K562 (cell line): ENCODE data around the gene RIMKLB. TPM values are rescaled to one million over a fixed set of nuclear protein-coding genes. Genes with fewer than 3 reads are reported as not detected.

Source experiments
- ATAC-seq: fragments of 200-7000 bp; cut with Tn5 transposase; 3 replicates; pipeline ENCODE4 v1.9.1; 2020; ENCODE audit warnings: moderate library complexity
- BruUV-seq: library from RNA; stranded (reverse); fragments of 400-500 nt; replicated peaks from 2 replicates; lab custom pipeline; 2021; lab: Mats Ljungman, UMichigan
- CTCF ChIA-PET: fragments of 300-600 bp; formaldehyde crosslinking; extraction: SDS; loops from one replicate; lab custom pipeline; 2021; ENCODE audit warnings: low intra/inter-chr PET ratio; lab: Yijun Ruan, JAX
- POLR2A ChIA-PET: fragments of 300-600, 350-650 bp; sonication (Branson Sonifier 250); formaldehyde crosslinking; extraction: SDS; loops from one replicate; lab custom pipeline; 2021; ENCODE audit warnings: antibody characterized with exemption, inconsistent platforms; lab: Yijun Ruan, JAX
- DNase-seq, 4 experiments: peaks; one replicate each; pipeline versions ENCODE4 v3.0.0 to v3.0.0-alpha.2; 2011 to 2018; ENCODE audit warnings: low spot score in 3 of 4, mixed read lengths in 3 of 4; ENCODE audit errors: extremely low read depth in 1 of 4
- FAIRE-seq: peaks from 2 replicates; lab custom pipeline; 2011; peaks lifted over from hg19 to GRCh38; lab: Jason Lieb, UNC
- H2AFZ ChIP-seq: 2 replicates; pipeline ENCODE4 v1.6.0; 2011; ENCODE audit warnings: low read depth, low read length, control low read depth, inconsistent platforms
- H3K27ac ChIP-seq: fragments of 200-600 bp; 3 replicates; pipeline ENCODE4 v1.8.0; 2011; ENCODE audit warnings: low read depth, mild to moderate bottlenecking, control low read depth, inconsistent platforms, low read length, moderate library complexity, mixed read lengths; ENCODE audit errors: extremely low read depth
- H3K27me3 ChIP-seq, 2 experiments: fragments of 300-600 bp in 1 of 2; 2 replicates in 1 of 2; 3 replicates in 1 of 2; pipeline versions ENCODE4 v1.6.0 to v1.8.0; 2011; ENCODE audit warnings: inconsistent platforms in 2 of 2, low read length in 2 of 2, mild to moderate bottlenecking in 1 of 2, mixed read lengths in 1 of 2, moderate library complexity in 1 of 2; ENCODE audit not compliant: control insufficient read depth in 2 of 2, insufficient read depth in 2 of 2
- H3K36me3 ChIP-seq: fragments of 300-600 bp; 3 replicates; pipeline ENCODE4 v1.8.0; 2011; ENCODE audit warnings: mild to moderate bottlenecking, low read length, inconsistent platforms; ENCODE audit not compliant: control insufficient read depth, insufficient read depth
- H3K4me1 ChIP-seq, 2 experiments: fragments of 200-600 bp in 1 of 2; replicated peaks in 1 of 2; 2 replicates in 1 of 2; 3 replicates in 1 of 2; pipeline versions ENCODE4 v1.5.1 to v1.8.0; 2011; ENCODE audit warnings: inconsistent platforms in 2 of 2, low read length in 2 of 2, mild to moderate bottlenecking in 1 of 2, mixed read lengths in 1 of 2, moderate library complexity in 1 of 2; ENCODE audit not compliant: control insufficient read depth in 2 of 2, insufficient read depth in 2 of 2
- H3K4me2 ChIP-seq: 2 replicates; pipeline ENCODE4 v1.6.1; 2011; ENCODE audit warnings: low read length, control low read depth, inconsistent platforms, mixed read lengths; ENCODE audit not compliant: insufficient read depth
- H3K4me3 ChIP-seq: fragments of 200-600 bp; sonication (generic), shearing (Covaris generic); 2 replicates; pipeline ENCODE4 v1.5.1; 2016; ENCODE audit warnings: control low read depth, inconsistent platforms
- H3K79me2 ChIP-seq: fragments of 200-600 bp; 3 replicates; pipeline ENCODE4 v1.8.0; 2011; ENCODE audit warnings: low read length, inconsistent platforms; ENCODE audit not compliant: control insufficient read depth, insufficient read depth
- H3K9ac ChIP-seq, 2 experiments: 2 replicates each; pipeline versions ENCODE4 v1.6.0 to v1.6.1; 2011; ENCODE audit warnings: low read depth in 2 of 2, low read length in 2 of 2, control low read depth in 1 of 2, inconsistent platforms in 1 of 2, mild to moderate bottlenecking in 1 of 2, mixed read lengths in 1 of 2; ENCODE audit not compliant: insufficient read depth in 1 of 2
- H3K9me1 ChIP-seq: one replicate; pipeline ENCODE4 v1.6.0; 2011; ENCODE audit warnings: inconsistent platforms, mild to moderate bottlenecking, low read length, moderate library complexity; ENCODE audit not compliant: control insufficient read depth, insufficient read depth
- H3K9me3 ChIP-seq: replicated peaks from 2 replicates; pipeline ENCODE4 v1.5.1; 2011; ENCODE audit warnings: low read depth, low read length, inconsistent platforms; ENCODE audit not compliant: control insufficient read depth, insufficient read depth
- H4K20me1 ChIP-seq: replicated peaks from 2 replicates; pipeline ENCODE4 v1.6.1; 2011; ENCODE audit warnings: low read length, inconsistent platforms, mixed read lengths; ENCODE audit not compliant: control insufficient read depth, insufficient read depth
- ETV5 ChIP-seq: sonication (generic); formaldehyde crosslinking; IDR thresholded peaks from 2 replicates; pipeline ENCODE4 v1.4.0; 2020; ENCODE audit warnings: low read depth, mild to moderate bottlenecking, missing genetic modification reagents
- FOXK1 ChIP-seq: sonication (generic); formaldehyde crosslinking; IDR thresholded peaks from 2 replicates; pipeline ENCODE4 v1.8.0; 2022; ENCODE audit warnings: missing genetic modification reagents, mild to moderate bottlenecking, borderline replicate concordance
- HDAC3 ChIP-seq: fragments of 450-650 bp; IDR thresholded peaks from 2 replicates; pipeline ENCODE4 v1.6.1; 2018; ENCODE audit warnings: borderline replicate concordance, mild to moderate bottlenecking, moderate library complexity; ENCODE audit not compliant: partially characterized antibody
- HDGF ChIP-seq: fragments of 450-650 bp; IDR thresholded peaks from 2 replicates; pipeline ENCODE4 v1.6.1; 2016
- HNRNPH1 ChIP-seq: fragments of 200-400 bp; formaldehyde crosslinking; optimal IDR thresholded peaks from 2 replicates; pipeline ENCODE3; 2017; ENCODE audit warnings: low read depth, mild to moderate bottlenecking, low read length, moderate library complexity
- MYC ChIP-seq, 2 experiments: fragments of 250-450 bp in 1 of 2; sonication (Bioruptor Pico) in 1 of 2; IDR thresholded peaks; 2 replicates each; pipeline versions ENCODE4 v1.5.1 to v1.6.1; 2012 to 2021; ENCODE audit warnings: low read depth in 2 of 2, borderline replicate concordance in 1 of 2, improper control_type of control experiment in 1 of 2, low read length in 1 of 2, mild to moderate bottlenecking in 1 of 2, moderate library complexity in 1 of 2
- RBM14 ChIP-seq: fragments of 200-400 bp; formaldehyde crosslinking; IDR thresholded peaks from 2 replicates; pipeline ENCODE4 v1.6.1; 2018; ENCODE audit warnings: low read depth, mild to moderate bottlenecking, low read length, moderate library complexity, borderline replicate concordance; ENCODE audit not compliant: insufficient read depth
- SAP30 ChIP-seq: fragments of 200-600 bp; sonication (generic); IDR thresholded peaks from 2 replicates; pipeline ENCODE4 v1.6.1; 2012; ENCODE audit warnings: borderline replicate concordance, low read depth, mild to moderate bottlenecking, moderate library complexity, low read length, control low read depth, inconsistent platforms; ENCODE audit not compliant: insufficient read depth, poor library complexity, severe bottlenecking
- ZNF311 ChIP-seq: fragments of 250-450 bp; sonication (Bioruptor Pico); IDR thresholded peaks from 2 replicates; pipeline ENCODE4 v1.4.0; 2020; ENCODE audit warnings: mild to moderate bottlenecking, moderate library complexity
- ZNF717 ChIP-seq: fragments of 250-450 bp; sonication (Bioruptor Pico); IDR thresholded peaks from 2 replicates; pipeline ENCODE4 v1.5.0; 2021
- WGBS: fragments of 100-300 bp; shearing (Covaris generic); methylation state at CpG from one replicate; pipeline ENCODE4 v1.1.6; 2016; ENCODE audit warnings: low coverage, mixed read lengths; ENCODE audit not compliant: insufficient coverage; ENCODE audit errors: missing lambda C conversion rate; 5-methylcytosine and 5-hydroxymethylcytosine counted together
- in situ Hi-C: fragments of 300-500 bp; cut with MboI; formaldehyde crosslinking; loops from 4 replicates; pipeline ENCODE4 v1.15.0; 2018; ENCODE audit warnings: inconsistent platforms, mixed read lengths
- intact Hi-C: fragments of 100-400 bp; cut with micrococcal nuclease; formaldehyde crosslinking; loops from 2 replicates; pipeline ENCODE4 v1.14.2; 2022
- polyA plus RNA-seq, 8 experiments: library from polyadenylated mRNA; depleted of rRNA in 4 of 8; stranded (reverse) in 5 of 8; unstranded in 3 of 8; fragments of >200 nt; fragmentation: Nextera tagmentation in 2 of 8; fragmentation: Illumina TruSeq in 1 of 8; extraction: Ambion mirVana in 2 of 8; extraction: Trizol in 1 of 8; gene quantifications; 2 replicates each; pipeline versions ENCODE4 v1.2.1 to v1.2.3, GENCODE V29; 2011 to 2014; ENCODE audit warnings: inconsistent platforms in 1 of 8, missing spikeins in 1 of 8
- total RNA-seq, 7 experiments: library from RNA; depleted of rRNA in 6 of 7; stranded (reverse); fragments of >200 nt in 6 of 7; fragmentation: Illumina TruSeq in 2 of 7; extraction: Trizol in 2 of 7; gene quantifications; 2 replicates each; pipeline versions ENCODE4 v1.2.1 to v1.2.3, GENCODE V29; 2011 to 2021; ENCODE audit warnings: low replicate concordance in 1 of 7
- TF ChIP-seq, protein P1 (sequence below), 2 experiments: fragments of 150-350 bp in 1 of 2; IDR thresholded peaks; 2 replicates each; pipeline ENCODE4 v1.6.1; 2012 to 2016; ENCODE audit warnings: low read depth in 2 of 2, low read length in 2 of 2, mild to moderate bottlenecking in 1 of 2, moderate library complexity in 1 of 2

RIMKLB gene
- total and polyA plus RNA-seq, 9 of the 15 experiments (the other 6 are each of a cell fraction or from before 2014, with no cell fraction given), result 6.5 to 22.8 (median 17.2) TPM

GRCh38 chr12:8665759-8666158 is 32.0 kb upstream of the RIMKLB start:
- POLR2A ChIA-PET, result interaction anchor here (1.1 kb wide), 1 partner anchor 527 kb away, joined by 3 read pairs; no protein-coding TSS in a partner anchor

More at GRCh38 chr12:8665759-8666158, 32.0 kb upstream of the RIMKLB start:
- Histone ChIP-seq H3K79me2 (no peaks in the 10 kb centered on the region), H3K4me3 (no peak overlapping the region), H3K9me3 (no peaks in the 10 kb centered on the region), H3K9me1 (no peaks in the 10 kb centered on the region), H3K27ac (no peak overlapping the region), H3K4me1 (no peaks in the 10 kb centered on the region), H3K36me3 (no peaks in the 10 kb centered on the region), H2AFZ (no peak overlapping the region), H4K20me1 (no peaks in the 10 kb centered on the region), H3K9ac (no peak overlapping the region), H3K27me3 (peaks cover 11 to 18% of the 10 kb centered on the region in 2 experiments), H3K4me2 (no peak overlapping the region)
- CTCF ChIA-PET, result no interaction called here
- TF ChIP-seq MYC (IDR thresholded peaks at IDR 0.05; ENCODE audit: low read depth, low read length) (no peak), MYC (CRISPR knock-in tag; IDR thresholded peaks at IDR 0.05; ENCODE audit: borderline replicate concordance, low read depth) (no peak), RBM14 (no peak), FOXK1 (no peak), HNRNPH1 (no peak), ZNF311 (CRISPR knock-in tag) (no peak), ETV5 (CRISPR knock-in tag) (no peak), SAP30 (no peak), HDAC3 (no peak), HDGF (no peak), ZNF717 (CRISPR knock-in tag) (no peak)
- TF ChIP-seq, protein P1, sequence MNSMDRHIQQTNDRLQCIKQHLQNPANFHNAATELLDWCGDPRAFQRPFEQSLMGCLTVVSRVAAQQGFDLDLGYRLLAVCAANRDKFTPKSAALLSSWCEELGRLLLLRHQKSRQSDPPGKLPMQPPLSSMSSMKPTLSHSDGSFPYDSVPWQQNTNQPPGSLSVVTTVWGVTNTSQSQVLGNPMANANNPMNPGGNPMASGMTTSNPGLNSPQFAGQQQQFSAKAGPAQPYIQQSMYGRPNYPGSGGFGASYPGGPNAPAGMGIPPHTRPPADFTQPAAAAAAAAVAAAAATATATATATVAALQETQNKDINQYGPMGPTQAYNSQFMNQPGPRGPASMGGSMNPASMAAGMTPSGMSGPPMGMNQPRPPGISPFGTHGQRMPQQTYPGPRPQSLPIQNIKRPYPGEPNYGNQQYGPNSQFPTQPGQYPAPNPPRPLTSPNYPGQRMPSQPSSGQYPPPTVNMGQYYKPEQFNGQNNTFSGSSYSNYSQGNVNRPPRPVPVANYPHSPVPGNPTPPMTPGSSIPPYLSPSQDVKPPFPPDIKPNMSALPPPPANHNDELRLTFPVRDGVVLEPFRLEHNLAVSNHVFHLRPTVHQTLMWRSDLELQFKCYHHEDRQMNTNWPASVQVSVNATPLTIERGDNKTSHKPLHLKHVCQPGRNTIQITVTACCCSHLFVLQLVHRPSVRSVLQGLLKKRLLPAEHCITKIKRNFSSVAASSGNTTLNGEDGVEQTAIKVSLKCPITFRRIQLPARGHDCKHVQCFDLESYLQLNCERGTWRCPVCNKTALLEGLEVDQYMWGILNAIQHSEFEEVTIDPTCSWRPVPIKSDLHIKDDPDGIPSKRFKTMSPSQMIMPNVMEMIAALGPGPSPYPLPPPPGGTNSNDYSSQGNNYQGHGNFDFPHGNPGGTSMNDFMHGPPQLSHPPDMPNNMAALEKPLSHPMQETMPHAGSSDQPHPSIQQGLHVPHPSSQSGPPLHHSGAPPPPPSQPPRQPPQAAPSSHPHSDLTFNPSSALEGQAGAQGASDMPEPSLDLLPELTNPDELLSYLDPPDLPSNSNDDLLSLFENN (IDR thresholded peaks at IDR 0.05; ENCODE audit: low read depth in 2 of 2, low read length in 2 of 2), result no peak
- no TSS peak for BruUV-seq
- no peak for DNase-seq
- 3% methylated on average over 4 of the region's 4 CpGs for WGBS
- in situ Hi-C loops (no loop called here), intact Hi-C loops (no loop called here)
- no peak for FAIRE-seq
- ATAC-seq, result no peak
